AG09319 (cell line): Measurements from ENCODE around the gene CRABP1.

Experiments
- DNase-seq: peaks from one replicate; pipeline ENCODE4 v3.0.0-alpha.2; 2010; ENCODE audit warnings: low read depth; ENCODE audit errors: extremely low read depth
- CTCF ChIP-seq: IDR thresholded peaks from 2 replicates; pipeline ENCODE4 v1.5.1; 2011; ENCODE audit warnings: low read depth, mild to moderate bottlenecking, inconsistent platforms, low read length, moderate library complexity

The CRABP1 gene

DNA sequence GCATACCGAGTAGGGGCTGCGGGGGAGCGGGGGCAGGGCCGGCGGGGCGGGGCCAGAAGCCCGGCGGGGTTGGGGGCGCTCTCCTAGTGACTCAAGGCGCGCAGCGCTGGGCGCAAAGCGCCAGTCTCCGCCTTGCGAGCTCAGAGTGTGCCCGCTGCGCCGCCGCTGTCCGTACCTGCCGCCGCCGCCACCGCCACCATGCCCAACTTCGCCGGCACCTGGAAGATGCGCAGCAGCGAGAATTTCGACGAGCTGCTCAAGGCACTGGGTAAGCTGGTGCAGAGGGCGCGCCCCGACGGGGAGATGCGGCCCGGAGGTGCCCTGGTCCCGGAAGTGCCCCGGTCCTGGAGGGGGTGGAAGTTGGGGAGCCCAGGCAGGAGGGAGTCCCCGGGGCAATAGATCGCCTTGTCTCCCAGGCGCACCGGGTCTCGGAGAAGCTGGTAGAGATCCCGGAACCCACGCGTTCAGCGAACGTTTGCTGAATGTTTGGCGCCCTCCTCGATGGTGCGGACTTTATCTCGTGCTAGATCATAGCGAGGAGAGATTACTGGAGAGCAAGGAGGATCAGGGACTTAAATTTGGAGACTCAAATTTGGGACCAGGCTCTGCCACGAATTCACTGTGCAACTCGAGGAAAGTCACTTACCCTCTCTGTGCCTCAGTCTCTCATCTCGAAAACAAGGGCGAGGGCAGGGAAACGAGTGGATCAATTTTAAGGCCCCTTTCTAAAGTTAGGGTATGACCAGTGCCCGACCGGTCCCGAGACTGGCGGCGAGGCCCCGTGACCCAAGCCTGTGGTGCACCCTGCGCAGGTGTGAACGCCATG lies at the start of gene CRABP1:
CRABP1 (plus strand) TSS at position 123 of the 826 bp plus-strand sequence; CDS start at position 199, 76 bp downstream.
- no peak for TF ChIP-seq CTCF
- DNase-seq: no peak

GRCh38 chr15:78291052-78291451 lies 49.1 kb upstream of the CRABP1 start:
- no peak for DNase-seq
- no peak for TF ChIP-seq CTCF

DNA sequence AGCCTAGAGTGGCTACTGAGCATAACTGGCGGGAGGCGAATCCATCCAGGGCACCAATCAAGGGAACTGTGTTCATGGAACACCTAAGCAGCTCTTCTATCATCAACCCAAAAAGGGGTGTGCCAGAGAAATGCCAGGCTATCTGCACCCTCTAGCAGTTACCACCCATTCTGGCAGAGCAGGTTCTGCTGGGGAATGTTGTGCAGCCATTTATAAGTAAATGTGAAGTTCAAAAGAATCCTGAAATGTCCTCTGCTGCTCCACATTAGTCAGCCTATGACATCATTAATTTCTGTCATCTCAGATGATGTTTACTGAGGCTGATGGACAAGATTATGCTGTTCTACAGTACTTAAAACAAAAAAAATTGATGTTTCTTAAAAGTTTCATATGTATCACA lies 48.5 kb upstream of the CRABP1 start:
- TF ChIP-seq CTCF: no peak
- DNase-seq: no peak

DNA sequence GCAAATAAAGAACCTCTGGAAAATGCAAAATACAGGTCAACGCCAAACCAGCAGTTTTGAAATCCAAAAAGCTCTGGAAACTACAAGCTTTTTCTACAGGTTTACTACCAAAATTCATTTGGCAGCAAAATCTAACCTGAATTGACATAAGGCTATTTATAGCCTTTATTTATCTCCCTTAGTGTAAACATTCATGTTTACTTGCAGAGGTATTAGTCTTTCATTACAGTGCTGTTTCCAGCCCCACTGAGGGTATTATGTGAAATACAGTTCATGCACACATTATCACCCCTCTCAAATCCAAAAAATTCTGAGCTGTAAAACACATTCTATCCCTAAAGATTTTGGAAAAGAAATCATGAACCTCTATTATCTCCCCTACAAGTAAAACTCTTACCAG lies 47.9 kb upstream of the CRABP1 start:
- DNase-seq: no peak
- no peak for TF ChIP-seq CTCF

DNA sequence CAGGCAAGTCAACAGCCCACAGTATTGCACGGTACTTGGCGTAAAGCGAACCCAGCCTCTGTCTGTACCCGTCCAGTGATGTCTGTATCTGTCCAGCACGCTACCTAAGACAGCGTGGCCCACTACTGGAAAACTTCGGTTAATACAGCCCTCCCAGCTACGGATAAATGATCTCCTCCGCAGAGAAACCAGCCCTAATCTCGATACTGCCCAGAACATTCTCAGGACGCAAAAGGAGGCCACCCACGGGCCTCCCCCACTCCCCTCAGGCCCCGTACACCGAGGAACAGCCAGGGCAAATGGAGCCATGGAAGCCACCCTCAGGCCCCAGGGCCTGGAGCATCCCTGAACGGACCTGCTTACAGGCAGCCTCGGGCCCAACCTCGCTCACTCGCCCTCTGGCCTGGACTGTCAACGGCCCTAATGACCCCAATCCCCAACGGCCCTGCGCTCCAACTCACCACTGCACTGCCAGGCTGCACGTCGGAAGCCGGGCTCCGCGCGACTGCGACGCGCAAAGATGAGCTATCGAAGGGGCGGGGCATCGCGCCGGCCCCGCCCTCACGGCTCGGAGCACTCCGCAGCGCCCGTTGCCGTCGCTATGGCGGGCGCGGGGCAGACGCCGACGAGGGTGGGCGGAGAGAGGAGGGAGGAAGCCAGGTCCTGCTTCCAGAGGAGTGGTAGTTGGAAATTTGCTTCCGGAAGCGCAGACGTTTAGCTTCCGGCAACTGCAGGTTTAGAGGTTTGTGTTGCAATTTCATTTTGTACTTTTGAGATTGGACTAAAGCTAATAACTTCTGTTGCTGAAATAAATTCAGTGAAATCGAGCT lies 40.8 kb upstream of the CRABP1 start, which contains the start of gene SKIC8:
SKIC8 (minus strand) TSS at position 509 of the 830 bp plus-strand sequence. CDS start 3,923 bp downstream, outside the sequence.
- DNase-seq: peak; percentile 73
- no peak for TF ChIP-seq CTCF

DNA sequence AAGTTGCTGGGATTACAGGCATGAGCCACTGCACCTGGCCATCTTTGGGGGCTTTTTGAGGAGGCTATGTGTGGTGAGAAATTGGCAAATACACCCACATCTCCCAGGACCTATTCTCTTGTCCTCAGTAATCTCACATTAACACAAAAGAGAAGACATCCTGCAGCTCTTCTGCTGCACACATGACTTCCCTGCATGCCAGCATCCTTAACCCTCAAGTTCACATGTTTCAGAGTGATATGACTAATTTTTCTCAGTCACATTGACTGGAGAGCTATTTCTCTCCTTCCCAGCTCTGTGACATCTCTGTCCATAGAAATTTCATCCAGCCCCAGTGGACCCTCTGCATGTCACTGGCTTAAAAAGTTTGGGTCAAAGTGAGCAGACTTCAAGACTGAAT lies 38.8 kb upstream of the CRABP1 start:
- DNase-seq: no peak
- no peak for TF ChIP-seq CTCF

- DNase-seq: no peak
Observed at GRCh38 chr15:78301828-78302227, 38.3 kb upstream of the CRABP1 start.

More at GRCh38 chr15:78301828-78302227, 38.3 kb upstream of the CRABP1 start:
- no peak for TF ChIP-seq CTCF
